HEK293 (cell line): Measurements from ENCODE around the gene AOC2.

Experiments
- FEZF1 ChIP-seq: fragments of 450-650 bp; formaldehyde crosslinking; IDR thresholded peaks from 2 replicates; pipeline ENCODE4 v1.5.1; 2016; ENCODE audit warnings: missing biosample characterization, missing genetic modification characterization
- GLIS1 ChIP-seq: fragments of 450-650 bp; formaldehyde crosslinking; IDR thresholded peaks from 2 replicates; pipeline ENCODE4 v1.5.1; 2016; ENCODE audit warnings: missing biosample characterization, missing genetic modification characterization
- HOXD13 ChIP-seq: sonication (generic); formaldehyde crosslinking; IDR thresholded peaks from 2 replicates; pipeline ENCODE4 v1.8.0; 2022; ENCODE audit warnings: missing genetic modification reagents, borderline replicate concordance
- KLF7 ChIP-seq: fragments of 450-650 bp; formaldehyde crosslinking; IDR thresholded peaks from 2 replicates; pipeline ENCODE4 v1.5.1; 2016; ENCODE audit warnings: missing biosample characterization, missing genetic modification characterization, borderline replicate concordance
- PATZ1 ChIP-seq: fragments of 450-650 bp; formaldehyde crosslinking; IDR thresholded peaks from 2 replicates; pipeline ENCODE4 v1.5.1; 2016; ENCODE audit warnings: missing biosample characterization, missing genetic modification characterization
- PRDM1 ChIP-seq: fragments of 450-650 bp; formaldehyde crosslinking; IDR thresholded peaks from 2 replicates; pipeline ENCODE4; 2016; ENCODE audit warnings: missing biosample characterization, missing genetic modification characterization
- REST ChIP-seq: fragments of 450-650 bp; formaldehyde crosslinking; IDR thresholded peaks from 2 replicates; pipeline ENCODE4 v1.5.1; 2016; ENCODE audit warnings: missing biosample characterization, missing genetic modification characterization
- SCRT1 ChIP-seq: fragments of 450-650 bp; formaldehyde crosslinking; IDR thresholded peaks from 2 replicates; pipeline ENCODE4 v1.5.1; 2016; ENCODE audit warnings: missing biosample characterization, missing genetic modification characterization, borderline replicate concordance
- TRIM28 ChIP-seq: IDR thresholded peaks from 2 replicates; pipeline ENCODE4 v1.6.1; 2011; ENCODE audit warnings: low read length, control low read depth, borderline replicate concordance
- ZBTB21 ChIP-seq: fragments of 450-650 bp; formaldehyde crosslinking; IDR thresholded peaks from 2 replicates; pipeline ENCODE4 v1.5.1; 2017; ENCODE audit warnings: missing biosample characterization, missing genetic modification characterization
- ZBTB48 ChIP-seq: fragments of 450-650 bp; formaldehyde crosslinking; IDR thresholded peaks from 2 replicates; pipeline ENCODE4 v1.5.1; 2016; ENCODE audit warnings: missing biosample characterization, missing genetic modification characterization
- ZNF112 ChIP-seq: fragments of 450-650 bp; formaldehyde crosslinking; IDR thresholded peaks from 2 replicates; pipeline ENCODE4 v1.5.0; 2017; ENCODE audit warnings: missing biosample characterization, missing genetic modification characterization
- ZNF133 ChIP-seq: fragments of 450-650 bp; formaldehyde crosslinking; IDR thresholded peaks from 2 replicates; pipeline ENCODE4 v1.5.1; 2016; ENCODE audit warnings: missing biosample characterization, missing genetic modification characterization
- ZNF148 ChIP-seq: fragments of 450-650 bp; formaldehyde crosslinking; IDR thresholded peaks from 2 replicates; pipeline ENCODE4 v1.5.0; 2017; ENCODE audit warnings: missing biosample characterization, missing genetic modification characterization, borderline replicate concordance
- ZNF157 ChIP-seq: fragments of 450-650 bp; formaldehyde crosslinking; IDR thresholded peaks from 2 replicates; pipeline ENCODE4 v1.5.1; 2016; ENCODE audit warnings: missing biosample characterization, missing genetic modification characterization
- ZNF221 ChIP-seq: fragments of 450-650 bp; formaldehyde crosslinking; IDR thresholded peaks from 2 replicates; pipeline ENCODE4 v1.5.1; 2017; ENCODE audit warnings: missing biosample characterization, missing genetic modification characterization, borderline replicate concordance
- ZNF311 ChIP-seq: fragments of 450-650 bp; formaldehyde crosslinking; IDR thresholded peaks from 2 replicates; pipeline ENCODE4 v1.5.1; 2017; ENCODE audit warnings: missing biosample characterization, missing genetic modification characterization, borderline replicate concordance
- ZNF324 ChIP-seq: fragments of 450-650 bp; formaldehyde crosslinking; IDR thresholded peaks from 2 replicates; pipeline ENCODE4 v1.5.1; 2016; ENCODE audit warnings: missing biosample characterization, missing genetic modification characterization
- ZNF350 ChIP-seq: fragments of 450-650 bp; formaldehyde crosslinking; IDR thresholded peaks from 2 replicates; pipeline ENCODE4 v1.5.0; 2017; ENCODE audit warnings: missing biosample characterization, mild to moderate bottlenecking, missing genetic modification characterization
- ZNF366 ChIP-seq: fragments of 450-650 bp; formaldehyde crosslinking; conservative IDR thresholded peaks from 2 replicates; pipeline ENCODE4 v1.5.1; 2016; ENCODE audit warnings: missing biosample characterization, missing genetic modification characterization
- ZNF426 ChIP-seq: fragments of 450-650 bp; formaldehyde crosslinking; IDR thresholded peaks from 2 replicates; pipeline ENCODE4 v1.5.1; 2017; ENCODE audit warnings: missing biosample characterization, missing genetic modification characterization, mild to moderate bottlenecking, inconsistent platforms, moderate library complexity
- ZNF449 ChIP-seq: fragments of 450-650 bp; formaldehyde crosslinking; IDR thresholded peaks from 2 replicates; pipeline ENCODE4 v1.5.1; 2017; ENCODE audit warnings: missing biosample characterization, mild to moderate bottlenecking, missing genetic modification characterization, moderate library complexity
- ZNF48 ChIP-seq: fragments of 450-650 bp; formaldehyde crosslinking; IDR thresholded peaks from 2 replicates; pipeline ENCODE4 v1.5.1; 2016; ENCODE audit warnings: missing biosample characterization, missing genetic modification characterization
- ZNF530 ChIP-seq: fragments of 450-650 bp; formaldehyde crosslinking; IDR thresholded peaks from 2 replicates; pipeline ENCODE4 v1.5.1; 2016; ENCODE audit warnings: low read depth, missing biosample characterization, missing genetic modification characterization
- ZNF544 ChIP-seq: fragments of 450-650 bp; formaldehyde crosslinking; IDR thresholded peaks from 2 replicates; pipeline ENCODE4 v1.5.0; 2017; ENCODE audit warnings: missing biosample characterization, missing genetic modification characterization
- ZNF555 ChIP-seq: fragments of 450-650 bp; formaldehyde crosslinking; conservative IDR thresholded peaks from 2 replicates; pipeline ENCODE4 v1.5.1; 2017; ENCODE audit warnings: missing biosample characterization, mild to moderate bottlenecking, missing genetic modification characterization, inconsistent platforms
- ZNF558 ChIP-seq: fragments of 450-650 bp; formaldehyde crosslinking; IDR thresholded peaks from 2 replicates; pipeline ENCODE4 v1.5.1; 2016; ENCODE audit warnings: missing biosample characterization, missing genetic modification characterization
- ZNF560 ChIP-seq: fragments of 450-650 bp; formaldehyde crosslinking; IDR thresholded peaks from 2 replicates; pipeline ENCODE4 v1.5.1; 2017; ENCODE audit warnings: missing biosample characterization, missing genetic modification characterization, borderline replicate concordance
- ZNF621 ChIP-seq: fragments of 450-650 bp; formaldehyde crosslinking; IDR thresholded peaks from 2 replicates; pipeline ENCODE4 v1.5.1; 2017; ENCODE audit warnings: missing biosample characterization, missing genetic modification characterization
- ZNF785 ChIP-seq: fragments of 450-650 bp; formaldehyde crosslinking; IDR thresholded peaks from 2 replicates; pipeline ENCODE4 v1.5.1; 2016; ENCODE audit warnings: missing biosample characterization, missing genetic modification characterization
- ZNF792 ChIP-seq: fragments of 450-650 bp; formaldehyde crosslinking; IDR thresholded peaks from 2 replicates; pipeline ENCODE4 v1.5.1; 2016; ENCODE audit warnings: missing biosample characterization, missing genetic modification characterization
- ZNF830 ChIP-seq: fragments of 450-650 bp; IDR thresholded peaks from 2 replicates; pipeline ENCODE4 v1.5.0; 2018; ENCODE audit warnings: missing biosample characterization, missing genetic modification characterization, low read depth, mild to moderate bottlenecking, moderate library complexity

The AOC2 gene

DNA sequence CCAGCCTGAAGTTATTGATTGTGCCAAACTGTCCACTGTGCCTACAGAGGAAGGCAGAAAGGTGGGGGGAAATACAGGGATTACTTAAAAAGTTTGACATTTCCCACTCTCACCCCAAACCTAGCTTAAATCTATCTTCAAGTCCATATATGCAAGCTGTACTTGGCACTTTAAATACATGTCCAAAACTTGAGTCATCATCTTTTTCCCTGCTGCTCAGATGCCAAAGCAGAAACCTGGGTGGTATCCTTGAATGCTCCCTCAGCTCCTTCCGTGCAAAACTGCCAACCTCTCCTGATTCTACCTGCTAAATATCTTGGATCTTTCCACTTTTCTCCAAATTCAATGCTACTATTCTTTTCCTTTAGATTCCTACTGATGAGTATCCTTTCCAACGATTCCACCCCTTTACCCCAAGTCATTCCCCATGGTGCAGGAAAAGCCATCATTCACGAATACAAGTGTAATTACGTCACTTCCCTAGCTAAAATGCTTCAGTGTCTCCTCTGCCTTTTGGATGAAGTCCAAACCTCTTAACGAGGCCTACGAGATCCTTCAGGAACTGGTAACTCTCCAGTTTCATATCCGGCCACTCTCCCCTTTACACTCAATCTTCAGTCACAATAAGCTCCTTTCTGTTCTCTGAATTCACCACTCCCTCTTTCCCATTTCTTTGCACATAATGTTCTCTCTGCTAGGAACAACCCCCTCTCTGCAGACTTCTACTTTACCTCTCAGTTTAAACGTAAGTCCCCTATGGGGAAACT lies 29.6 kb upstream of the AOC2 start (continued):
- TF ChIP-seq SCRT1 (tag by site-specific recombination) (no peak), ZNF311 (tag by site-specific recombination) (no peak), TRIM28 (no peak), ZNF350 (no peak), ZNF555 (no peak), ZNF785 (tag by site-specific recombination) (no peak), ZNF157 (no peak), ZBTB21 (tag by site-specific recombination) (peak; percentile 78), FEZF1 (tag by site-specific recombination) (peak; percentile 44; the same call in 1 of the 2 replicates), ZNF558 (tag by site-specific recombination) (no peak), ZNF112 (no peak), ZNF221 (tag by site-specific recombination) (no peak), GLIS1 (no peak), ZNF426 (no peak), ZNF324 (tag by site-specific recombination) (no peak), ZNF530 (tag by site-specific recombination) (no peak), ZNF366 (tag by site-specific recombination) (no peak), ZNF48 (no peak), ZNF621 (no peak), HOXD13 (CRISPR knock-in tag) (no peak), PRDM1 (tag by site-specific recombination) (peak; percentile 82), ZNF148 (tag by site-specific recombination) (no peak), ZNF133 (tag by site-specific recombination) (no peak), ZNF792 (tag by site-specific recombination) (no peak), KLF7 (tag by site-specific recombination) (no peak), ZNF449 (tag by site-specific recombination) (no peak), PATZ1 (tag by site-specific recombination) (no peak), ZNF560 (tag by site-specific recombination) (no peak), ZNF830 (tag by site-specific recombination) (no peak), REST (tag by site-specific recombination) (no peak), ZBTB48 (no peak), ZNF544 (tag by site-specific recombination) (no peak)
